ENCODE data around the gene PLCL1.
A peak's percentile ranks its signal among the peaks of the same experiment; 100 is the strongest.

The PLCL1 gene

GRCh38 chr2:197885587-197885986, 81.2 kb downstream of the PLCL1 start:
- H3K27ac ChIP-seq (ENCODE audit: low read length), result no peak overlapping the region
- peaks cover 13% of the 10 kb centered on the region; the same call in 1 of the 2 replicates for H3F3A ChIP-seq (ENCODE audit: insufficient read depth, low read length)
- no peak overlapping the region for H3K9ac ChIP-seq (ENCODE audit: low read length)
- TF ChIP-seq CTCF (IDR thresholded peaks at IDR 0.05; ENCODE audit: low read length) (no peak), EZH2phosphoT487 (IDR thresholded peaks at IDR 0.05; ENCODE audit: low read length) (no peak), EZH2 (optimal IDR thresholded peaks at IDR 0.05; ENCODE audit: low read depth, low read length) (no peak)
- no peaks in the 10 kb centered on the region for H3K79me2 ChIP-seq (ENCODE audit: low read length)
- no peaks in the 10 kb centered on the region for H3K27me3 ChIP-seq (replicated peaks; ENCODE audit: insufficient read depth, low read length)
- no peaks in the 10 kb centered on the region for H3K36me3 ChIP-seq (replicated peaks; ENCODE audit: insufficient read depth, low read length)
- no peak overlapping the region for H3K4me3 ChIP-seq (ENCODE audit: low read length)
- no peaks in the 10 kb centered on the region for H3K9me3 ChIP-seq (replicated peaks; ENCODE audit: insufficient read depth, low read length)
- DNase-seq, result no peak
- H4K20me1 ChIP-seq (ENCODE audit: insufficient read depth, low read length), result no peaks in the 10 kb centered on the region
- peaks cover 14% of the 10 kb centered on the region for H3K4me1 ChIP-seq (ENCODE audit: low read length)
- H2AFZ ChIP-seq (ENCODE audit: low read length), result no peak overlapping the region
- no peak overlapping the region for H3K4me2 ChIP-seq (ENCODE audit: low read depth, low read length)
- no peaks in the 10 kb centered on the region for H3K9me2 ChIP-seq (replicated peaks; ENCODE audit: insufficient read depth, low read length)

- Histone ChIP-seq H3K27me3 (replicated peaks; ENCODE audit: insufficient read depth, low read length) (no peaks in the 10 kb centered on the region), H3K4me1 (ENCODE audit: low read length) (peaks cover 18% of the 10 kb centered on the region), H3K4me3 (ENCODE audit: low read length) (no peak overlapping the region), H3K36me3 (replicated peaks; ENCODE audit: insufficient read depth, low read length) (no peaks in the 10 kb centered on the region), H3K79me2 (ENCODE audit: low read length) (no peaks in the 10 kb centered on the region), H3K9me3 (replicated peaks; ENCODE audit: insufficient read depth, low read length) (no peaks in the 10 kb centered on the region), H3K4me2 (ENCODE audit: low read depth, low read length) (no peak overlapping the region), H3K9me2 (replicated peaks; ENCODE audit: insufficient read depth, low read length) (no peaks in the 10 kb centered on the region), H3K9ac (ENCODE audit: low read length) (no peak overlapping the region), H2AFZ (ENCODE audit: low read length) (no peak overlapping the region), H3F3A (ENCODE audit: insufficient read depth, low read length) (peaks cover 13% of the 10 kb centered on the region; the same call in 1 of the 2 replicates), H4K20me1 (ENCODE audit: insufficient read depth, low read length) (no peaks in the 10 kb centered on the region), H3K27ac (ENCODE audit: low read length) (no peak overlapping the region)
- TF ChIP-seq EZH2phosphoT487 (IDR thresholded peaks at IDR 0.05; ENCODE audit: low read length), result no peak
- TF ChIP-seq CTCF (IDR thresholded peaks at IDR 0.05; ENCODE audit: low read length), result no peak
- no peak for TF ChIP-seq EZH2 (optimal IDR thresholded peaks at IDR 0.05; ENCODE audit: low read depth, low read length)
- no peak for DNase-seq
Measured at GRCh38 chr2:197888321-197888720, 83.9 kb downstream of the PLCL1 start.

DNA sequence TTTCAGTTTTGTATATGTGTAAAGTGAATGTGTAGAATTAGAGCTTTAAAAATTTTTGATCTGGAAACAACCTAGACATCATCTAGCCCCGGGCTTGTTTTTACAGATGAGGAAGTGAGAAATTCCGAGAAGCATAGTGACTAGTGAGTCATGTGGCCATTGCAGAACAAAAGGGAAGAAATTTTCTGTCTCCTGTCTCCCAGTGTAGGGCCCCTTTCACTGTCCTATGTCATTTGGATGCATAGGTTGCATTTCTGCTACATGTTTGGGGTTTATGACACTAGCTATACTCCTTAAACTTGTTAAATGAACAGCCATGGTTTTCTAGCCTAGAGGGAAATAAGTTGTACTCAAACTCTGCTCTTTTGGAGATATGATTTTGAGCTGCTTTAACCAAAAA, 84.6 kb downstream of the PLCL1 start:
- Histone ChIP-seq H3K79me2 (ENCODE audit: low read length) (no peaks in the 10 kb centered on the region), H3K9ac (ENCODE audit: low read length) (no peak overlapping the region), H3K27me3 (replicated peaks; ENCODE audit: insufficient read depth, low read length) (no peaks in the 10 kb centered on the region), H3K36me3 (replicated peaks; ENCODE audit: insufficient read depth, low read length) (no peaks in the 10 kb centered on the region), H2AFZ (ENCODE audit: low read length) (peak overlapping the region; percentile 35; the same call in 1 of the 2 replicates), H3K27ac (ENCODE audit: low read length) (peak overlapping the region; percentile 43; the same call in 1 of the 2 replicates), H3K4me1 (ENCODE audit: low read length) (peaks cover 18% of the 10 kb centered on the region), H4K20me1 (ENCODE audit: insufficient read depth, low read length) (no peaks in the 10 kb centered on the region), H3K4me3 (ENCODE audit: low read length) (no peak overlapping the region), H3K4me2 (ENCODE audit: low read depth, low read length) (peak overlapping the region; percentile 51; the same call in 1 of the 2 replicates), H3F3A (ENCODE audit: insufficient read depth, low read length) (peaks cover 13% of the 10 kb centered on the region; the same call in 1 of the 2 replicates), H3K9me3 (replicated peaks; ENCODE audit: insufficient read depth, low read length) (no peaks in the 10 kb centered on the region), H3K9me2 (replicated peaks; ENCODE audit: insufficient read depth, low read length) (no peaks in the 10 kb centered on the region)
- no peak for TF ChIP-seq EZH2 (optimal IDR thresholded peaks at IDR 0.05; ENCODE audit: low read depth, low read length)
- TF ChIP-seq EZH2phosphoT487 (IDR thresholded peaks at IDR 0.05; ENCODE audit: low read length), result no peak
- TF ChIP-seq CTCF (IDR thresholded peaks at IDR 0.05; ENCODE audit: low read length), result no peak
- peak; percentile 80 for DNase-seq
